MG63 (cell line): Measurements from ENCODE around the gene CDV3. TPM values are rescaled to one million over a fixed set of nuclear protein-coding genes. Genes with fewer than 3 reads are reported as not detected.
A peak's percentile ranks its signal among the peaks of the same experiment; 100 is the strongest.
"Not testable (repeated sequence)": the region's sequence is repeated elsewhere in the genome, so short reads cannot be mapped to it uniquely, and the experiment has no call there.

Experiments
- DNase-seq: peaks from one replicate; pipeline ENCODE4 v3.0.0-alpha.2; 2020
- H3K27me3 ChIP-seq: fragments of 250-450 bp; sonication (Bioruptor Pico); 2 replicates; pipeline ENCODE4 v1.5.1; 2020; ENCODE audit warnings: mild to moderate bottlenecking, moderate library complexity
- H3K36me3 ChIP-seq: fragments of 250-450 bp; sonication (Bioruptor Pico); 2 replicates; pipeline ENCODE4 v1.5.1; 2020; ENCODE audit warnings: mild to moderate bottlenecking, moderate library complexity
- H3K4me3 ChIP-seq: fragments of 250-450 bp; sonication (Bioruptor Pico); 2 replicates; pipeline ENCODE4 v1.5.1; 2020; ENCODE audit warnings: mild to moderate bottlenecking, moderate library complexity
- H3K9me3 ChIP-seq: fragments of 250-450 bp; sonication (Bioruptor Pico); 2 replicates; pipeline ENCODE4 v1.5.1; 2020; ENCODE audit warnings: mild to moderate bottlenecking, moderate library complexity
- total RNA-seq: library from RNA; depleted of rRNA; stranded (reverse); fragments of >200 nt; shearing (Covaris generic); gene quantifications from 2 replicates; pipeline ENCODE4 v1.2.3, GENCODE V29; 2014; ENCODE audit warnings: low replicate concordance

The CDV3 gene
- total RNA-seq, 1 experiment from 2014 or later, result 136 TPM

DNA sequence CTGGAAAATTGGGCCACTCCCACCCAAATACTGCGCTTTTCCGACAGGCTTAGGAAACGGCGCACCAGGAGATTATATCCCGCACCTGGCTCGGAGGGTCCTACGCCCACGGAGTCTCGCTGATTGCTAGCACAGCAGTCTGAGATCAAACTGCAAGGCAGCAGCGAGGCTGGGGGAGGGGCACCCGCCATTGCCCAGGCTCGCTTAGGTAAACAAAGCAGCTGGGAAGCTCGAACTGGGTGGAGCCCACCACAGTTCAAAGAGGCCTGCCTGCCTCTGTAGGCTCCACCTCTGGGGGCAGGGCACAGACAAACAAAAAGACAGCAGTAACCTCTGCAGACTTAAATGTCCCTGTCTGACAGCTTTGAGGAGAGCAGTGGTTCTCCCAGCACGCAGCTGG lies 21.9 kb upstream of the CDV3 start:
- H3K4me3 ChIP-seq, H3K9me3 ChIP-seq, H3K27me3 ChIP-seq, DNase-seq, H3K36me3 ChIP-seq: not testable (repeated sequence)

DNA sequence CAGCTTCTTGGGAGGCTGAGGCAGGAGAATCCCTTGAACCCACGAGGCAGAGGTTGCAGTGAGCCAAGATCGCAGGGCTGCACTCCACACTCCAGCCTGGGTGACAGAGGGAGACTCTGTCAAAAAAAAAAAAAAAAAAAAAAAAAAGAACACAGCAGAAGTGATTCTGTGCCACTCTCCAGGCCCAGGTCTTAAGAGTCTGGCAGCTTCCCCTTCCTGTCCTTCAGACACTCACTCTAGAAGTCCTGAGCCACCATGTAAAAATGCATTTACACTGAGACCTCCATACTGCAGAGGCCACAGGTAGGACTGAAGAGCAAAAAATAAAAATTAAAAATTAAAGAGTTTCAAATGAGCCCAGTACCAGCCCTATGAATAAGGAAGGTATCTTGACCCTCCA lies 11.8 kb upstream of the CDV3 start:
- Histone ChIP-seq H3K36me3 (no peaks in the 10 kb centered on the region), H3K27me3 (no peaks in the 10 kb centered on the region), H3K4me3 (no peak overlapping the region), H3K9me3 (peaks cover 2% of the 10 kb centered on the region; the same call in 1 of the 2 replicates)
- DNase-seq, result no peak

DNA sequence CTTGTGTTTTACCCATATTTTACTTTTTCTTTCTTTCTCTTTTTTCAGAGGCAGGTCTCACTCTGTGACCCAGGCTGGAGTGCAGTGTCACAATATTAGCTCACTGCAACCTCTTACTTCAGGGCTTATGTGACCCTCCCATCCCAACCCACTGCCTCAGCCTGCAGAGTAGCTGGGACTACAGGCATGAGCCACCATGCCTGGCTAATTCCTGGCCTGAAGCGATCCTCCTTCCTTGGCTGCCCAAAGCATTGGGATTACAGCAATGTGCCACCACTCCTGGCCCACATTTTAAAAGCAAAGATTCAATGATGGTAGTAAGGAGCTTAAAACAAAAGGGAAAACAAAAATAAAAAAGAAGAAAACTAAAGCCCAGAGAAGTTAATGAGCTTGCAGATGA lies 11.1 kb upstream of the CDV3 start:
- Histone ChIP-seq H3K4me3 (no peak overlapping the region), H3K36me3 (no peaks in the 10 kb centered on the region), H3K9me3 (peaks cover 2% of the 10 kb centered on the region; the same call in 1 of the 2 replicates), H3K27me3 (no peaks in the 10 kb centered on the region)
- DNase-seq, result no peak

DNA sequence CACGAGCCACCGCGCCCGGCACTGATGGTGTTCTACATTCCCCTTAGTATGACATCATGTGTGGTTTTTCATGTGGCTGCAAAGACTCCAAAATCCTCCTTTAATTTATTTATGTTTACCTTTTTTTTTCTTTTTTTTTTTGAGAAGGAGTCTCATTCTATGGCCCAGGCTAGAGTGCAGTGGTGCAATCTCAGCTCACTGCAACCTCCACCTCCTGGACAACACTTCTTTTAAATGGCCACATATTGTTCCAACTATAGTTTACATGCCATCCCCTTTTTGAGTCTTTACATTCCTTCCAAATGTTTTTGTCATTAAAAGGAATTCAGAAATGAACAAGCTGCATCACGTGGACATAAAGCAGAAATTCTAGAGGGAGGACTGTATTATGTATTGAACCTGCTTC lies 10.3 kb upstream of the CDV3 start:
- H3K27me3 ChIP-seq, result no peaks in the 10 kb centered on the region
- H3K4me3 ChIP-seq, result no peak overlapping the region
- DNase-seq, result peak; percentile 22
- no peaks in the 10 kb centered on the region for H3K36me3 ChIP-seq
- H3K9me3 ChIP-seq, result peaks cover 2% of the 10 kb centered on the region; the same call in 1 of the 2 replicates

DNA sequence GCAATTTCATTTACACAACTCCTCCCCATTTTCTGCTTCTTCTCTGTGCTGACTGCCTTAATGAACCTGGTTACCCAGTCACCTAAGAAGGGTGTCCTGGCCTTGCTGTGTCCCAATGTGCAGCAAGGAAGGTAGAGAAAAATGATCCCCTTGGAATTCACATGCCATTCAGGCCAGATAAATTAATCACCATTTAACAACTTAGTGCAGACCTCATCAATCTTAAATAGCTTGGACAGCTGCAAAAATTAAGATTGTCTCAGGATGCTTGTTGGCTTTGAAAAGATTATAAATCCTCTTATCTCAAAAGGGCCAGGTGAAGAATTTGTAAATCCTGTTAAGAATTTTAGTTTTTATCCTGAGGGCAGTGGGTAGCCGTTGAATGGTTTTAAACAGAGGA lies 9.7 kb upstream of the CDV3 start:
- H3K36me3 ChIP-seq, result no peaks in the 10 kb centered on the region
- H3K4me3 ChIP-seq, result no peak overlapping the region
- H3K9me3 ChIP-seq, result peaks cover 2% of the 10 kb centered on the region; the same call in 1 of the 2 replicates
- H3K27me3 ChIP-seq, result no peaks in the 10 kb centered on the region
- DNase-seq, result no peak

DNA sequence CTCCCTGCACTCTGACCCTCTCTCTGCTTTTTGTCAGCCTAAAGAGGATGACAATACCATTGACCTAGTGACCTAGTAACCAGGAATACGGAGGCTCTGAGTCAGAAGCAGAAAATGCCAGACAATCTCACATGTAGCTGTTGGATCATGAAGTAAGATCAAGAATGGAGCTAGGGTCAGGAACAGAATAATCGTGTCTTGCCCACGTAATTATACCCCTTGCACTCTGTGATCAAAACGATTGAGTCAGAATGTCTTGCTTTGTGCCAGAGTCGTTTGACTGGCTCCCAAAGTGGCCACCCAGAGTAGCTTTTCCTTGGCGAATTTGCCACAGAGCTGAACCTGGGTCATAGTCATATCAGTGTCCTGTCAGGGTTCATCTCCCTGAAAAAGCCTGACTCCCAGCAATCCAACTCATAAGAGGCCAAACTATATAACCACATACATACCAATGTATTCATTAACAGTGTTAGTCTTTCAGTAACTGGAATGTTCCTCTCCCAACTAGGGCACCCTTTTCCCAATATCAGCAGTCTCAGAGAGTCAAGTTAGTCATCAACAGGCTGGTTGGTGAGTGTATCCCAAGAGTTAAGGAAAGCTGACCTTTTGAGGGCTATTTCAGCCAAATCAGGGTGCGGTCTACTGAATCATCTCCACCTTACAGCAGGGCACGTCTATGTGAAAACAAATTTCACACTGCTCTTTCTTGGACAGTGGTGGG lies 5.0 kb upstream of the CDV3 start:
- peak; percentile 93 for DNase-seq
- Histone ChIP-seq H3K36me3 (no peaks in the 10 kb centered on the region), H3K9me3 (no peaks in the 10 kb centered on the region), H3K27me3 (no peaks in the 10 kb centered on the region), H3K4me3 (no peak overlapping the region)

DNA sequence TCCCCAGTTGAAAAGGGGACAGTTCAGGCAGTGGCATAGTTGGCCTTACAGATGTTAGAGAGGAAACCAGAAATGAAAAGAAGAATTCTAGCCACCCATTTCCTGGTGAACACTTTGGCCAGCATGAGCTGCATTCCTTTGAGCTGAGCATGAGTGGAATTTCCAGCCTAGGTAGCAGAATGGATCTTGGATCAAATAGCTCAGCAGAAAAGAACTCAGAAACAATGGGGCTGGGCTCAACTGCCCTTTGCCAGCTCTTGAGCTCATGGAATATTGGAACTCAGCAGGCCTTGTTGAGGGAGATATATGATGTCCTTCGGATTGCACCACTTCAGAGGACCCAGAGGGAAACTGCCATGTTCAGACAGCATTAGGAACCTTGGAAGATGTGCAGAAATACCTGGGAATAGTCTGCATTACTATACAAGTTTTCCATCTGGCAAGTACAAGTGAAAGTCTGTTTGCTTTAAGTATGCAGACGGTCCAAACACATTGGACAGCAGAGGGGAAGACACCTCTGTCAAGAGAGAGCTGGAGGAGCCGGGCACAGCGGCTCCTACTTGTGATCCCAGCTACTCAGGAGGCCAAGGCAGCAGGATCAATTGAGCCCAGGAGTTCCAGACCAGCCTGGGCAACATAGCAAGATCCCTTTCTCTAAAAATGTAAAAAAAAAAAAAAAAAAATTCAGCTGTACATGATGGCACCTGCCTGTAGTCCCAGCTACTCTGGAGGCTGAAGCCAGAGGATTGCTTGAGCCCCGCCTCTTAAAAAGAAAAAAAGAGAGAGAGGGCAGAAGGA lies 3.1 kb upstream of the CDV3 start:
- no peaks in the 10 kb centered on the region for H3K27me3 ChIP-seq
- DNase-seq, result peak; percentile 88
- no peak overlapping the region for H3K4me3 ChIP-seq
- peaks cover 11% of the 10 kb centered on the region for H3K36me3 ChIP-seq
- no peaks in the 10 kb centered on the region for H3K9me3 ChIP-seq

DNA sequence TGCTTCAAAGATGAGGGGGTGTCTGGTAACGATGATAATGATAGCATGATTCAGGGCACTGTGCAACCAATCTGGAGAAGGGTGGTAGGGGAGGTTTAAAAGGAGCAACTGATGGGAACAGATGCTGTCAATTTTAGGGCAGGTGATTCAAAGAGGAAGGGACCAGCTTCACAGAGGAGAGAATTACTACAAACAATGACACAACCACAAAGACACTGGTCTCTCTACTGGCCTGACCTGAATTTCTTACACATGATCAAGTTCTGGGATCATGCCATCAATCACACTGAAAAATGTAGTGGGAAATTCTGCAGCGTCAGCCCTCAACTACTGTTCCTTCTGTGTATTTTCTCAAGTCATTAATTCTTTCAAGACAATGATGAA lies 2.6 kb upstream of the CDV3 start:
- Histone ChIP-seq H3K36me3 (peaks cover 17% of the 10 kb centered on the region), H3K9me3 (no peaks in the 10 kb centered on the region), H3K27me3 (no peaks in the 10 kb centered on the region), H3K4me3 (no peak overlapping the region)
- no peak for DNase-seq

DNA sequence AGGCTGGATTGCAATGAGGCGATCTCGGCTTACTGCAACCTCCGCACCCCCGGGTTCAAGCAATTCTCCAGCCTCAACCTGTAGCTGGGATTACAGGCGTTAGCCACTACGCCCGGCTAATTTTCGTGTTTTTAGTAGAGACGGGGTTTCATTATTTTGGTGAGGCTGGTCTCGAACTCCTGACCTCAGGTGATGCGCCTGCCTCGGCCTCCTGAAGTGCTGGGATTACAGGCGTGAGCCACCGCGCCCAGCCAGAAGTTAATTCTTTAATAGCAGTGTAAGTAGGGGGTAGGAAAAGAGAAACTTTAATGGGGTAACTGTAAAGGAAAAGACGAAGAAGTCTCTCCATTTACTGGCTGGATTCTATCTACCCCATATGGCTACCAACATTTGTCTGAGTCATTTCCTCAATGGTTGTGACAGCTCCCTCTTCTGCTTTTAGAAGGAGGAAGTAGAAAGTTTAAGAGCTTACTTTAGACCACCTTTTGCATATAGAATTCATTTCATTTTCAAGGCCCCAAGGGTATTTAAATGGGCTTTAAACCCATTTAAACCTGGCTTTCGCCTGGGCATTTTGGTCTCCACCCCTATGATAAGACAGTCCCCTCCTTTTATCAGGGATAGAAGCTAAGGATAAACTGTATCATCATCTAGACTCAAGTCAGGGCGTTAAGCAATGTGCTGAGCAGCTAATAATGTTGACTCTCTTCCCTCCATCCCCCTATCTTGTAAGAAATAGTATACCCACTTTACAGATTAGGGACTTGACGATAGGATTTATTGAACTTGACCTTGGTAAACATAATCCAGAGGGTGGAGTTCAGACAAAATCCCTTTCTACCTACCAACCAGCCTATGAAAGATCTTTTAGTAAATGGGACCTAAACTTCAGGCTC lies 1.1 kb upstream of the CDV3 start:
- no peak for DNase-seq
- peak overlapping the region; percentile 24 for H3K4me3 ChIP-seq
- no peaks in the 10 kb centered on the region for H3K27me3 ChIP-seq
- H3K36me3 ChIP-seq, result peaks cover 30% of the 10 kb centered on the region
- H3K9me3 ChIP-seq, result no peaks in the 10 kb centered on the region

DNA sequence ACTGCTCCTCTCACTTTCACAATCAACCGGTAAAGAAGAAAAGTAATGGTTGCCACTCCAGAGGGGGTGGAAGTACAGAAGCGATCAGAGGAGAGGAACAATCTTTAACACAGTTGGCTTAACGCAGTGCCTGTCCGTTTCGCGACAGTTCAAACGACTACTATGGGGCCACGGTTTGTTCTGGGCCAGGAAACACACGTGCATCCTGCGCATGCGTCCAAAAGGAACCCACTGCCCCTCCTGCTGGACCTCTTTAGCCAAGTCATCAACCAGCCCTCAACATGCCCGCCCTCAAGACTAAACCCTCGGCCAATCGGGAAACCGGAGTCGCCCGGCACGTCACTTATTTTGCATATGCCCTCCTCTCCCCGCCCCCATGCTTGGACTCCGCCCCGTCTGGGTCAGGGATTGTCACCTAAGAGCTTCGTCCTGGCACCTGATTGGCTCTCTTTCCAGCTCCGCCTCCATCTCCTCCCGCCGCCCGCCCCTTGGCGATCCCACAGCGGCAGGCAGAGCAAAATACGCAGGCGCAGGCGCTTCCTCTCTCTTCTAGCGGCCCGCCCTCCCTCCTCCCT lies 345 bp upstream of the CDV3 start:
- peaks cover 37% of the 10 kb centered on the region for H3K36me3 ChIP-seq
- H3K9me3 ChIP-seq, result no peaks in the 10 kb centered on the region
- peak; percentile 100 for DNase-seq

DNA sequence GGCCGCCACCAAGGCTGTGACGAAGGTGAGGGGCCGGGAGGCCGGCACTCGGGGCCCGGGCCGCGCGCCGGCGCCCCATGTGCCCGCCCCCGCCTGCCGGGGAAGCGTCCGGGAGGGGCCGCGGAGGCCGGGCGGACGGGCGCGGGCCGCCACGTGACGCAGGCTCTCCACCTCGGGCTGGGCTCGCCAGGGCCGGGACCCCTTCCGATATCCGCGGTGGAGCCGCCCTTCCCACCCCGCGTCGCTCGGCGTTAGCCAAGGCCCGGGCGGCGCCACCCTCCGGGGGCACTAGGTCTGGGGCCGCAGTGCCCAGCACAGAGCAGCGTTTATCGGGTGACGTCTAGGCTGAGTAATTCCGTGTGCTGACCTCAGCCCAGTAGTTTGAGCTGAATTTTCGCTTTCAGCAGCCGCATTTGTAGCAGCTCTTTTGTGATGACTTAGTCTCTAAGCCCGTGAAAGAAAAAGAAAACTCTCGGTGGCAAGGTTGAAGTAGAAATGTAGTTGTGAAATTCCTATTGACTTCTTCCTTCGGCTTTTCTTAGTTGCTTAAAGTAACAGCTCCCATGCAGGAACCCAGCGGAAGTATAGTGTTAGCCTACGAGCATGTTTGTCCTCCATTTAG lies 885 bp downstream of the CDV3 start:
- H3K9me3 ChIP-seq, result no peaks in the 10 kb centered on the region
- H3K27me3 ChIP-seq, result no peaks in the 10 kb centered on the region
- peak overlapping the region; percentile 94 for H3K4me3 ChIP-seq
- H3K36me3 ChIP-seq, result peaks cover 50% of the 10 kb centered on the region
- peak; percentile 79 for DNase-seq

More for the DNA sequence above, 345 bp upstream of the CDV3 start:
- no peaks in the 10 kb centered on the region for H3K27me3 ChIP-seq
- peak overlapping the region; percentile 55 for H3K4me3 ChIP-seq

DNA sequence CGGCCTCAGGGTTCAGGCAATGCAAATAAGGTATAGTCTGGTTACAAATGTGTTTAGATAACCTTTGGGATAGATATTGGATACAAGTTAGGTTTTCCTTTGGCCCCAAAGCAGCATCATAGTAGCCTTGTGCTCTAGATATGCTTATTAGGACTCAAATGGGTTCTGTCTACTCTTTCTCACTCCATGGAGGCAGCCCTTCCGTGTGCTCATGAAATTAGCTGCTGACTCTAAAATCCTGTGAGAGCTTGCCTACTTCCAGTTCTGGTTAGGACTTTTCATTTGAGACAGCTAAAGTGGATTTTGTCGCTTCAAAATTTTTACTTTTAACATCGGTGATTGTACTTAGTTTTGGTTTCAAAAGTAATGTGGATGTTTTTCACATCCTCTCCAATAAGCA lies 1.6 kb downstream of the CDV3 start:
- H3K9me3 ChIP-seq, result no peaks in the 10 kb centered on the region
- peaks cover 55% of the 10 kb centered on the region for H3K36me3 ChIP-seq
- H3K4me3 ChIP-seq, result peak overlapping the region; percentile 94
- H3K27me3 ChIP-seq, result no peaks in the 10 kb centered on the region
- DNase-seq, result no peak

DNA sequence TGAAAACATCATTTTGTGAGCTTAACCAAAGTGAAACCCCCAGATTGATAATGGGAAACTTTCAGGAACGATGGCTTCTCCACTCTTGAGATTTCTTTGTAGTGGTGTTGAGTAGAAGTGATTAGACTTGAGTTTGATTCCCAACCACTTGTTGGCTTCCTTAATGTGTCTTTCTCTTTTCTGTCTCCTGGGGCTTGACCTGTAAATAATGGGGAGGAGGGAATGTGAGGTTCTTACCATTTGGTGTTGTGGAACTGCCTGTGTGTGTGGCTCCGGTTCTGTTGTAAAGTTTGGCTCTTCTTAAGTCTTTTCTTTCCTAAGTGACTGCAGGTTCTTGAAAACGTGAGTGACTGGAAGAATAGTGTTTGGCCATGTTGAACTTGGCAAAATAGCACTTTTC lies 2.7 kb downstream of the CDV3 start:
- DNase-seq, result no peak

DNA sequence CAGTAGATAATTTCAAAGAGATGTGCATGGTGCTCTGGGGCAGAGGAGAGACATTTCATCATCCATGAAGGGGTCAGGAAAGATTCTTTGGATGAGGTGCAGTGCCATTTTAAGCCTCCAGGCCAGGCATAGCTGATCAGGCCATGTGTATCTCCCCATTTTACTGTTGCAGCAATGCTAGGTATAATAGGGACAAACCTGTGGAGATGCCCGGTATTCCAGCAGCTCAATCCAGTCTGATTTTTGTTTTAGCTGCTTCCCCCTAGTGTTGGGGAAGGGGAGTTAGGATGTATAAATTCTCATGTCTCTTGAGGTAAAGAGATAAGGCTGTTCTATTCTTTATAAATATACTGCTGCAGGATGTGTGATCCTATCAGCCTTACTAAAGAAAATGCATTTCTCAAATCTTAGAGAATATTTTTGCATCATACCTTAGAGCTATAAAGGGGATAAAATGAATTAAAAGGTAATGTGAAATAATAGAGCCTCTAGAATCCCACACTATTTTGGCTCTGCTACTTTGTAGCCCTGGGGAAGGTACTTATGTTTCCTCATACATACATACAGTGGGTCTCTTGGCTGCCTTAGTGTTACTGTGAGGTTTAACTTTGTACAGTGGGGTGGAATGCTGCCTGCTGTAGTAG lies 5.2 kb downstream of the CDV3 start:
- DNase-seq, result peak; percentile 24
- no peak overlapping the region for H3K4me3 ChIP-seq

More for the DNA sequence above, 2.7 kb downstream of the CDV3 start:
- Histone ChIP-seq H3K9me3 (no peaks in the 10 kb centered on the region), H3K27me3 (no peaks in the 10 kb centered on the region), H3K36me3 (peaks cover 66% of the 10 kb centered on the region), H3K4me3 (peak overlapping the region; percentile 94)

DNA sequence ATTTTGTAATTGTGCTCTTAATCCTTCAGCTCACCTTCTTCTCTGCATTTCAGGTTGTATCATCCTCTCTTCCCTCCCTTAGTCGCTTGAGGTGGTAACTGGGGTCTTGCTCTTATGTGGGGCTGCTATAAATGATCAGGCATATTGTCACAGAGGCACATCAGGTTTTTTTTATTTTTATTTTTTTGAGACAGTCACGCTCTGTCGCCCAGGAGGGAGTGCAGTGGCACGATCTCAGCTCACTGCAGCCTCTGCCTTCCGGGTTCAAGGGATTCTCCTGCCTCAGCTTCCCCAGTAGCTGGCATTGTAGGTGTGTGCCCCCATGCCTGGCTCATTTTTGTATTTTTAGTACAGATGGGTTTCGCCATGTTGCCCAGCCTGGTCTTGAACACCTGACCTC lies 9.9 kb downstream of the CDV3 start:
- DNase-seq, result no peak
- H3K4me3 ChIP-seq, result no peak overlapping the region
- H3K36me3 ChIP-seq, result peaks cover 98% of the 10 kb centered on the region
- no peaks in the 10 kb centered on the region for H3K9me3 ChIP-seq
- no peaks in the 10 kb centered on the region for H3K27me3 ChIP-seq

More for the DNA sequence above, 5.2 kb downstream of the CDV3 start:
- Histone ChIP-seq H3K9me3 (no peaks in the 10 kb centered on the region), H3K27me3 (no peaks in the 10 kb centered on the region), H3K36me3 (peaks cover 91% of the 10 kb centered on the region)

DNA sequence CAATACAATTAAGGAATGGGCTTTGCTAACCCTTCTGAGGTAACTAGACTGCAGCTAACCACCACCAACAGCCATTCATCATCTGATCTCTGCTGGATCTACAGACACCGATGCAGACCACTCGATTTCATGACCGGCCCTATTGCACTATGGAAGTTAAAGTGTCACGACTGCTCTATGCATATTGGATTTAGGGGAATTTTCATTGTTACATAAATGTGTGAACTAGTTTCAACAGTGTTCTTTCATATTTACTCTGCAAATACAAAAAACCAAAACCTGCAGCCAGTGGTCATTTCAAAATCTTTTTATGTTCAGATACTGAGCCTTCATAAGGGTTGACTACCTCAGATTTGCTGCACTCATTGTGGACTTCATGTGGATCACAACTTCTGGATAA lies 14.5 kb downstream of the CDV3 start:
- Histone ChIP-seq H3K4me3 (no peak overlapping the region), H3K9me3 (no peaks in the 10 kb centered on the region), H3K27me3 (no peaks in the 10 kb centered on the region), H3K36me3 (peaks cover 76% of the 10 kb centered on the region)
- no peak for DNase-seq
